Effector CD4-positive, alpha-beta T cell (primary cell): ENCODE measurements around the gene CTAG1A.
"Not testable (repeated sequence)": the region's sequence is repeated elsewhere in the genome, so short reads cannot be mapped to it uniquely, and the experiment has no call there.

ENCODE experiments used
- DNase-seq: peaks from one replicate; pipeline ENCODE4 v3.0.0-alpha.2; 2020

The CTAG1A gene

GRCh38 chrX:154620767-154621414, 36.0 kb downstream of the CTAG1A start:
- DNase-seq, result not testable (repeated sequence)

GRCh38 chrX:154628960-154629359, 44.0 kb downstream of the CTAG1A start:
- not testable (repeated sequence) for DNase-seq

GRCh38 chrX:154630949-154631348, 46.0 kb downstream of the CTAG1A start:
- not testable (repeated sequence) for DNase-seq

- not testable (repeated sequence) for DNase-seq
Observed at GRCh38 chrX:154633661-154634060, 48.7 kb downstream of the CTAG1A start.
